Caco-2 (cell line): ENCODE measurements around the gene TICAM2. TPM values are rescaled to one million over a fixed set of nuclear protein-coding genes. Genes with fewer than 3 reads are reported as not detected.

Experiments
- BruUV-seq: library from RNA; stranded (reverse); fragments of 400-500 nt; replicated peaks from 2 replicates; lab custom pipeline; 2021; lab: Mats Ljungman, UMichigan
- CTCF ChIA-PET: fragments of 300-600 bp; sonication (Branson Sonifier 250); formaldehyde crosslinking; loops from one replicate; lab custom pipeline; 2022; ENCODE audit warnings: antibody characterized with exemption; lab: Charles Lee
- POLR2A ChIA-PET: fragments of 300-600 bp; sonication (Branson Sonifier 250); formaldehyde crosslinking; loops from one replicate; lab custom pipeline; 2022; ENCODE audit warnings: antibody characterized with exemption; lab: Charles Lee
- DNase-seq, 2 experiments: peaks; one replicate each; pipeline versions ENCODE4 v3.0.0 to v3.0.0-alpha.2; 2020 to 2022
- H3K27me3 ChIP-seq: replicated peaks from 2 replicates; pipeline ENCODE4 v1.6.0; 2011; ENCODE audit warnings: low read length; ENCODE audit not compliant: control insufficient read depth, insufficient read depth
- H3K36me3 ChIP-seq: 2 replicates; pipeline ENCODE4 v1.5.1; 2011; ENCODE audit warnings: low read length; ENCODE audit not compliant: control insufficient read depth, insufficient read depth
- H3K4me1 ChIP-seq: fragments of 250-450 bp; sonication (Bioruptor Pico); 2 replicates; pipeline ENCODE4 v1.5.1; 2020; ENCODE audit warnings: mild to moderate bottlenecking
- H3K4me3 ChIP-seq: 2 replicates; pipeline ENCODE4 v1.5.1; 2011; ENCODE audit warnings: low read depth, mild to moderate bottlenecking, control low read depth, low read length
- H3K9me3 ChIP-seq: fragments of 250-450 bp; sonication (Bioruptor Pico); 2 replicates; pipeline ENCODE4 v1.5.1; 2020; ENCODE audit warnings: mild to moderate bottlenecking, moderate library complexity
- H3K27ac Mint-ChIP-seq: one replicate; pipeline ENCODE4 v1.8.0; 2022; ENCODE audit warnings: mixed read lengths; ENCODE audit not compliant: unreplicated experiment
- H3K27me3 Mint-ChIP-seq: one replicate; pipeline ENCODE4 v1.8.0; 2022; ENCODE audit warnings: mixed read lengths; ENCODE audit not compliant: insufficient read depth, unreplicated experiment
- H3K36me3 Mint-ChIP-seq: one replicate; pipeline ENCODE4 v1.8.0; 2022; ENCODE audit warnings: mild to moderate bottlenecking, mixed read lengths; ENCODE audit not compliant: insufficient read depth, unreplicated experiment
- H3K4me1 Mint-ChIP-seq: one replicate; pipeline ENCODE4 v1.8.0; 2022; ENCODE audit warnings: low read depth, mixed read lengths; ENCODE audit not compliant: unreplicated experiment
- H3K4me3 Mint-ChIP-seq: one replicate; pipeline ENCODE4 v1.8.0; 2022; ENCODE audit warnings: mild to moderate bottlenecking, moderate library complexity, mixed read lengths; ENCODE audit not compliant: unreplicated experiment
- H3K9me3 Mint-ChIP-seq: one replicate; pipeline ENCODE4 v1.8.0; 2022; ENCODE audit warnings: mixed read lengths; ENCODE audit not compliant: unreplicated experiment
- intact Hi-C: fragments of 100-400 bp; cut with micrococcal nuclease; formaldehyde crosslinking; loops from one replicate; pipeline ENCODE4 v1.10.0; 2022; ENCODE audit not compliant: unreplicated experiment
- total RNA-seq: library from RNA; stranded (reverse); gene quantifications from 2 replicates; pipeline ENCODE4 v1.2.3, GENCODE V29; 2022
- TF ChIP-seq, protein P1 (sequence below), 2 experiments: fragments of 200-600 bp in 1 of 2; IDR thresholded peaks; 1 replicate in 1 of 2; 2 replicates in 1 of 2; pipeline versions ENCODE4 v1.5.1 to v1.8.0; 2011 to 2022; ENCODE audit warnings: antibody characterized with exemption in 1 of 2, control low read depth in 1 of 2, inconsistent platforms in 1 of 2, low read depth in 1 of 2, low read length in 1 of 2, mild to moderate bottlenecking in 1 of 2, moderate library complexity in 1 of 2; ENCODE audit not compliant: insufficient read depth in 1 of 2, severe bottlenecking in 1 of 2, unreplicated experiment in 1 of 2

TICAM2 gene
- total RNA-seq, 1 experiment from 2014 or later = 0.91 TPM

- H3K36me3 Mint-ChIP-seq = no peaks in the 10 kb centered on the region
- H3K4me3 ChIP-seq = no peak overlapping the region
- no peaks in the 10 kb centered on the region for H3K9me3 ChIP-seq
- no peaks in the 10 kb centered on the region for H3K36me3 ChIP-seq
- ChIA-PET CTCF (no interaction called here), POLR2A (no interaction called here)
- H3K4me1 Mint-ChIP-seq = no peaks in the 10 kb centered on the region
- no peak for DNase-seq
- no TSS peak for BruUV-seq
- H3K4me1 ChIP-seq = no peaks in the 10 kb centered on the region
- TF ChIP-seq, protein P1, sequence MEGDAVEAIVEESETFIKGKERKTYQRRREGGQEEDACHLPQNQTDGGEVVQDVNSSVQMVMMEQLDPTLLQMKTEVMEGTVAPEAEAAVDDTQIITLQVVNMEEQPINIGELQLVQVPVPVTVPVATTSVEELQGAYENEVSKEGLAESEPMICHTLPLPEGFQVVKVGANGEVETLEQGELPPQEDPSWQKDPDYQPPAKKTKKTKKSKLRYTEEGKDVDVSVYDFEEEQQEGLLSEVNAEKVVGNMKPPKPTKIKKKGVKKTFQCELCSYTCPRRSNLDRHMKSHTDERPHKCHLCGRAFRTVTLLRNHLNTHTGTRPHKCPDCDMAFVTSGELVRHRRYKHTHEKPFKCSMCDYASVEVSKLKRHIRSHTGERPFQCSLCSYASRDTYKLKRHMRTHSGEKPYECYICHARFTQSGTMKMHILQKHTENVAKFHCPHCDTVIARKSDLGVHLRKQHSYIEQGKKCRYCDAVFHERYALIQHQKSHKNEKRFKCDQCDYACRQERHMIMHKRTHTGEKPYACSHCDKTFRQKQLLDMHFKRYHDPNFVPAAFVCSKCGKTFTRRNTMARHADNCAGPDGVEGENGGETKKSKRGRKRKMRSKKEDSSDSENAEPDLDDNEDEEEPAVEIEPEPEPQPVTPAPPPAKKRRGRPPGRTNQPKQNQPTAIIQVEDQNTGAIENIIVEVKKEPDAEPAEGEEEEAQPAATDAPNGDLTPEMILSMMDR (IDR thresholded peaks at IDR 0.05; ENCODE audit: insufficient read depth in 1 of 2, low read depth in 1 of 2, low read length in 1 of 2, severe bottlenecking in 1 of 2, unreplicated experiment in 1 of 2) = no peak
- no peak overlapping the region for H3K4me3 Mint-ChIP-seq
- intact Hi-C loops = no loop called here
- H3K27me3 ChIP-seq = no peaks in the 10 kb centered on the region
- no peaks in the 10 kb centered on the region for H3K9me3 Mint-ChIP-seq
- no peaks in the 10 kb centered on the region for H3K27me3 Mint-ChIP-seq
- no peak overlapping the region for H3K27ac Mint-ChIP-seq
Measured at GRCh38 chr5:115580941-115581340, 21.3 kb downstream of the TICAM2 start.

- Mint-ChIP-seq H3K36me3 (no peaks in the 10 kb centered on the region), H3K4me1 (no peaks in the 10 kb centered on the region), H3K27me3 (no peaks in the 10 kb centered on the region), H3K4me3 (no peak overlapping the region), H3K9me3 (no peaks in the 10 kb centered on the region), H3K27ac (no peak overlapping the region)
- H3K9me3 ChIP-seq = no peaks in the 10 kb centered on the region
- no peaks in the 10 kb centered on the region for H3K4me1 ChIP-seq
- no peaks in the 10 kb centered on the region for H3K36me3 ChIP-seq
- H3K27me3 ChIP-seq = no peaks in the 10 kb centered on the region
- POLR2A ChIA-PET = no interaction called here
- no peak overlapping the region for H3K4me3 ChIP-seq
- intact Hi-C loops = no loop called here
- CTCF ChIA-PET = no interaction called here
- DNase-seq = no peak
- no TSS peak for BruUV-seq
- TF ChIP-seq, protein P1 (IDR thresholded peaks at IDR 0.05; ENCODE audit: insufficient read depth in 1 of 2, low read depth in 1 of 2, low read length in 1 of 2, severe bottlenecking in 1 of 2, unreplicated experiment in 1 of 2) = no peak
Measured at GRCh38 chr5:115579747-115580173, 22.5 kb downstream of the TICAM2 start.

- H3K4me3 ChIP-seq = no peak overlapping the region
- no peaks in the 10 kb centered on the region for H3K27me3 ChIP-seq
- Mint-ChIP-seq H3K27ac (no peak overlapping the region), H3K27me3 (no peaks in the 10 kb centered on the region), H3K36me3 (no peaks in the 10 kb centered on the region), H3K9me3 (no peaks in the 10 kb centered on the region), H3K4me3 (no peak overlapping the region), H3K4me1 (no peaks in the 10 kb centered on the region)
- BruUV-seq = no TSS peak
- ChIA-PET CTCF (no interaction called here), POLR2A (no interaction called here)
- H3K36me3 ChIP-seq = no peaks in the 10 kb centered on the region
- H3K9me3 ChIP-seq = no peaks in the 10 kb centered on the region
- H3K4me1 ChIP-seq = no peaks in the 10 kb centered on the region
- no peak for DNase-seq
- TF ChIP-seq, protein P1 (IDR thresholded peaks at IDR 0.05; ENCODE audit: insufficient read depth in 1 of 2, low read depth in 1 of 2, low read length in 1 of 2, severe bottlenecking in 1 of 2, unreplicated experiment in 1 of 2) = no peak
- intact Hi-C loops = no loop called here
Measured at GRCh38 chr5:115579216-115579615, 23.1 kb downstream of the TICAM2 start.
